SK-N-SH treated with all-trans-retinoic acid at 6 μM for 48 hours (cell line): ENCODE measurements around the gene KNDC1.

ENCODE experiments used
- ATAC-seq: fragments of 200-7000 bp; cut with Tn5 transposase; 3 replicates; pipeline ENCODE4 v1.9.1; 2020; ENCODE audit warnings: mild to moderate bottlenecking, moderate library complexity
- ARNTL ChIP-seq: fragments of 450-650 bp; formaldehyde crosslinking; IDR thresholded peaks from 2 replicates; pipeline ENCODE4 v1.5.0; 2020; ENCODE audit warnings: low read depth, mild to moderate bottlenecking, moderate library complexity, borderline replicate concordance
- BACH2 ChIP-seq: fragments of 250-450 bp; sonication (Bioruptor Pico); IDR thresholded peaks from 2 replicates; pipeline ENCODE4 v1.9.0; 2021; ENCODE audit warnings: mild to moderate bottlenecking, borderline replicate concordance
- ESRRG ChIP-seq: fragments of 250-450 bp; sonication (Bioruptor Pico); IDR thresholded peaks from 2 replicates; pipeline ENCODE4 v1.6.1; 2021; ENCODE audit warnings: mild to moderate bottlenecking
- GLIS3 ChIP-seq: fragments of 250-450 bp; sonication (Bioruptor Pico); IDR thresholded peaks from 2 replicates; pipeline ENCODE4 v1.5.0; 2020; ENCODE audit warnings: mild to moderate bottlenecking, moderate library complexity
- OSR1 ChIP-seq: fragments of 250-450 bp; sonication (Bioruptor Pico); IDR thresholded peaks from 2 replicates; pipeline ENCODE4 v1.8.0; 2022; ENCODE audit warnings: moderate library complexity, mild to moderate bottlenecking, inconsistent platforms
- PPARA ChIP-seq: fragments of 250-450 bp; sonication (Bioruptor Pico); IDR thresholded peaks from 2 replicates; pipeline ENCODE4 v1.5.0; 2020; ENCODE audit warnings: mild to moderate bottlenecking, borderline replicate concordance
- SNAI2 ChIP-seq: fragments of 250-450 bp; sonication (Bioruptor Pico); IDR thresholded peaks from 2 replicates; pipeline ENCODE4 v1.5.0; 2020; ENCODE audit warnings: mild to moderate bottlenecking, moderate library complexity
- TCF4 ChIP-seq: fragments of 250-450 bp; sonication (Bioruptor Pico); IDR thresholded peaks from 2 replicates; pipeline ENCODE4 v1.8.0; 2021; ENCODE audit warnings: mild to moderate bottlenecking, moderate library complexity, borderline replicate concordance
- TOX ChIP-seq: fragments of 250-450 bp; sonication (Bioruptor Pico); IDR thresholded peaks from 2 replicates; pipeline ENCODE4 v1.8.0; 2021; ENCODE audit warnings: mild to moderate bottlenecking, moderate library complexity, borderline replicate concordance
- ZC3H10 ChIP-seq: fragments of 250-450 bp; sonication (Bioruptor Pico); IDR thresholded peaks from 2 replicates; pipeline ENCODE4 v1.5.1; 2021; ENCODE audit warnings: mild to moderate bottlenecking, moderate library complexity
- ZFP3 ChIP-seq: fragments of 250-450 bp; sonication (Bioruptor Pico); IDR thresholded peaks from 2 replicates; pipeline ENCODE4 v1.5.0; 2020; ENCODE audit warnings: mild to moderate bottlenecking, moderate library complexity
- ZFP30 ChIP-seq: fragments of 450-650 bp; formaldehyde crosslinking; IDR thresholded peaks from 2 replicates; pipeline ENCODE4 v1.5.0; 2022; ENCODE audit warnings: mild to moderate bottlenecking, moderate library complexity
- ZNF565 ChIP-seq: fragments of 450-650 bp; formaldehyde crosslinking; conservative IDR thresholded peaks from 2 replicates; pipeline ENCODE4 v1.5.0; 2020; ENCODE audit warnings: low read depth, mild to moderate bottlenecking, moderate library complexity
- ZNF70 ChIP-seq: fragments of 450-650 bp; formaldehyde crosslinking; IDR thresholded peaks from 2 replicates; pipeline ENCODE4 v1.5.0; 2020; ENCODE audit warnings: mild to moderate bottlenecking, moderate library complexity
- ZNF8 ChIP-seq: fragments of 450-650 bp; formaldehyde crosslinking; IDR thresholded peaks from 2 replicates; pipeline ENCODE4 v1.5.0; 2020; ENCODE audit warnings: mild to moderate bottlenecking, moderate library complexity
- TF ChIP-seq, protein P1 (sequence below): fragments of 250-450 bp; sonication (Bioruptor Pico); IDR thresholded peaks from 2 replicates; pipeline ENCODE4 v1.5.1; 2021; ENCODE audit warnings: mild to moderate bottlenecking, moderate library complexity
- TF ChIP-seq, protein P2 (sequence below): fragments of 250-450 bp; sonication (Bioruptor Pico); IDR thresholded peaks from 2 replicates; pipeline ENCODE4 v1.8.0; 2020; ENCODE audit warnings: mild to moderate bottlenecking, moderate library complexity, borderline replicate concordance
- TF ChIP-seq, protein P3 (sequence below): fragments of 250-450 bp; sonication (Bioruptor Pico); IDR thresholded peaks from 2 replicates; pipeline ENCODE4 v1.5.1; 2020; ENCODE audit warnings: low read depth, mild to moderate bottlenecking, moderate library complexity
- TF ChIP-seq, protein P4 (sequence below): fragments of 250-450 bp; sonication (Bioruptor Pico); IDR thresholded peaks from 2 replicates; pipeline ENCODE4 v1.8.0; 2021; ENCODE audit warnings: low read depth, mild to moderate bottlenecking, moderate library complexity, borderline replicate concordance
- TF ChIP-seq, protein P5 (sequence below): fragments of 250-450 bp; sonication (Bioruptor Pico); IDR thresholded peaks from 2 replicates; pipeline ENCODE4 v1.5.0; 2020; ENCODE audit warnings: mild to moderate bottlenecking, moderate library complexity

The KNDC1 gene

DNA sequence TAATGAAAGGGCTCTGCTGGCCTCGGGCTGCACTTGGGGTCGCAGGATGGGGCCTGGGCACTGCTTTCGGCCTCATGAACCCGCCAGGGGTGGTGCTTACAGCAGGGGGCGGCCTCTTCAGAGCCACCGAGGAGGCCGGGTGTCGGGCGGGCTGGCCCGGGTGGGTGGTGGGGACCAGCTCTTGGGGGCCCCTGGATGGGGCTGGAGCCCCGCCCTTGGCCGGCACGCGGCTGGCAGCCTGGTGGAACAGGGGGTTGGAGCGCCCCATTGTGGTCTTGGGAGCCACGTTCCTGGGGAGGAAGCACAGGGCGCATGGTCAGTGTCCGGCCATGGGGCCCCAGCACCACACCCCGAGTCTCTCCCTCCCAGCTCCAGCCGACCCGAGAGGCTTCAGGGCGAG lies 107.8 kb downstream of the KNDC1 start:
- ATAC-seq = no peak
- TF ChIP-seq ZC3H10 = no peak
- no peak for TF ChIP-seq ZNF70
- TF ChIP-seq ZFP30 (CRISPR knock-in tag) = no peak
- TF ChIP-seq, protein P1, sequence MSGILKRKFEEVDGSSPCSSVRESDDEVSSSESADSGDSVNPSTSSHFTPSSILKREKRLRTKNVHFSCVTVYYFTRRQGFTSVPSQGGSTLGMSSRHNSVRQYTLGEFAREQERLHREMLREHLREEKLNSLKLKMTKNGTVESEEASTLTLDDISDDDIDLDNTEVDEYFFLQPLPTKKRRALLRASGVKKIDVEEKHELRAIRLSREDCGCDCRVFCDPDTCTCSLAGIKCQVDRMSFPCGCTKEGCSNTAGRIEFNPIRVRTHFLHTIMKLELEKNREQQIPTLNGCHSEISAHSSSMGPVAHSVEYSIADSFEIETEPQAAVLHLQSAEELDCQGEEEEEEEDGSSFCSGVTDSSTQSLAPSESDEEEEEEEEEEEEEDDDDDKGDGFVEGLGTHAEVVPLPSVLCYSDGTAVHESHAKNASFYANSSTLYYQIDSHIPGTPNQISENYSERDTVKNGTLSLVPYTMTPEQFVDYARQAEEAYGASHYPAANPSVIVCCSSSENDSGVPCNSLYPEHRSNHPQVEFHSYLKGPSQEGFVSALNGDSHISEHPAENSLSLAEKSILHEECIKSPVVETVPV (CRISPR knock-in tag) = no peak
- TF ChIP-seq PPARA (CRISPR knock-in tag) = no peak
- no peak for TF ChIP-seq ESRRG (CRISPR knock-in tag)
- no peak for TF ChIP-seq TOX
- TF ChIP-seq, protein P2, sequence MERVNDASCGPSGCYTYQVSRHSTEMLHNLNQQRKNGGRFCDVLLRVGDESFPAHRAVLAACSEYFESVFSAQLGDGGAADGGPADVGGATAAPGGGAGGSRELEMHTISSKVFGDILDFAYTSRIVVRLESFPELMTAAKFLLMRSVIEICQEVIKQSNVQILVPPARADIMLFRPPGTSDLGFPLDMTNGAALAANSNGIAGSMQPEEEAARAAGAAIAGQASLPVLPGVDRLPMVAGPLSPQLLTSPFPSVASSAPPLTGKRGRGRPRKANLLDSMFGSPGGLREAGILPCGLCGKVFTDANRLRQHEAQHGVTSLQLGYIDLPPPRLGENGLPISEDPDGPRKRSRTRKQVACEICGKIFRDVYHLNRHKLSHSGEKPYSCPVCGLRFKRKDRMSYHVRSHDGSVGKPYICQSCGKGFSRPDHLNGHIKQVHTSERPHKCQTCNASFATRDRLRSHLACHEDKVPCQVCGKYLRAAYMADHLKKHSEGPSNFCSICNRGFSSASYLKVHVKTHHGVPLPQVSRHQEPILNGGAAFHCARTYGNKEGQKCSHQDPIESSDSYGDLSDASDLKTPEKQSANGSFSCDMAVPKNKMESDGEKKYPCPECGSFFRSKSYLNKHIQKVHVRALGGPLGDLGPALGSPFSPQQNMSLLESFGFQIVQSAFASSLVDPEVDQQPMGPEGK (CRISPR knock-in tag) = no peak
- TF ChIP-seq, protein P3, sequence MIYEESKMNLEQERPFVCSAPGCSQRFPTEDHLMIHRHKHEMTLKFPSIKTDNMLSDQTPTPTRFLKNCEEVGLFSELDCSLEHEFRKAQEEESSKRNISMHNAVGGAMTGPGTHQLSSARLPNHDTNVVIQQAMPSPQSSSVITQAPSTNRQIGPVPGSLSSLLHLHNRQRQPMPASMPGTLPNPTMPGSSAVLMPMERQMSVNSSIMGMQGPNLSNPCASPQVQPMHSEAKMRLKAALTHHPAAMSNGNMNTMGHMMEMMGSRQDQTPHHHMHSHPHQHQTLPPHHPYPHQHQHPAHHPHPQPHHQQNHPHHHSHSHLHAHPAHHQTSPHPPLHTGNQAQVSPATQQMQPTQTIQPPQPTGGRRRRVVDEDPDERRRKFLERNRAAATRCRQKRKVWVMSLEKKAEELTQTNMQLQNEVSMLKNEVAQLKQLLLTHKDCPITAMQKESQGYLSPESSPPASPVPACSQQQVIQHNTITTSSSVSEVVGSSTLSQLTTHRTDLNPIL (CRISPR knock-in tag) = no peak
- TF ChIP-seq TCF4 (CRISPR knock-in tag) = no peak
- no peak for TF ChIP-seq GLIS3 (CRISPR knock-in tag)
- TF ChIP-seq ZNF565 (CRISPR knock-in tag) = no peak
- TF ChIP-seq ARNTL (CRISPR knock-in tag) = no peak

DNA sequence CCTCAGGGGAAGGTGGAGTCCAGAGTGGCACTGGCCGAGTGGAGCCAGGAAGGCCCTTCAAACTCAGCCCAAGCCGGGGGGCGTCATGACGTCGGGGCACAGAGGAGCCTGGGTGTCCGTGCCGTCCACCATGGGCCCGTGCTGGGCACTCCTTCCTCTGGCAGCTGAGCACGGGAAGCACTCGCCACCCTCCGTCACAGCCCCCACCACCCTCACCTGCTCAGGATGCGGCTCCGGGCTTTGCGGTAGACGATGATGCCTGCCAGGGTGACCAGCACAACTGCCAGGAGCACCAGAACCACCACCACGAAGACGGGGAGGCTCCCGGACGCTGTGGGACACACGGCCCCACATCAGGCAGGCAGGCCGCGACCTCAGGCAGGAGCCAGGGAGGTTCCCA lies 108.5 kb downstream of the KNDC1 start:
- ATAC-seq = no peak
- TF ChIP-seq ZNF8 (CRISPR knock-in tag) (no peak), GLIS3 (CRISPR knock-in tag) (no peak), ZC3H10 (no peak), ESRRG (CRISPR knock-in tag) (no peak), ZNF565 (CRISPR knock-in tag) (no peak), PPARA (CRISPR knock-in tag) (no peak), TCF4 (CRISPR knock-in tag) (no peak), ZFP3 (CRISPR knock-in tag) (no peak), ARNTL (CRISPR knock-in tag) (no peak), SNAI2 (CRISPR knock-in tag) (no peak), OSR1 (CRISPR knock-in tag) (no peak), ZNF70 (no peak), ZFP30 (CRISPR knock-in tag) (no peak), BACH2 (CRISPR knock-in tag) (no peak)
- TF ChIP-seq, protein P2 (CRISPR knock-in tag) = no peak
- TF ChIP-seq, protein P1 (CRISPR knock-in tag) = no peak
- TF ChIP-seq, protein P4, sequence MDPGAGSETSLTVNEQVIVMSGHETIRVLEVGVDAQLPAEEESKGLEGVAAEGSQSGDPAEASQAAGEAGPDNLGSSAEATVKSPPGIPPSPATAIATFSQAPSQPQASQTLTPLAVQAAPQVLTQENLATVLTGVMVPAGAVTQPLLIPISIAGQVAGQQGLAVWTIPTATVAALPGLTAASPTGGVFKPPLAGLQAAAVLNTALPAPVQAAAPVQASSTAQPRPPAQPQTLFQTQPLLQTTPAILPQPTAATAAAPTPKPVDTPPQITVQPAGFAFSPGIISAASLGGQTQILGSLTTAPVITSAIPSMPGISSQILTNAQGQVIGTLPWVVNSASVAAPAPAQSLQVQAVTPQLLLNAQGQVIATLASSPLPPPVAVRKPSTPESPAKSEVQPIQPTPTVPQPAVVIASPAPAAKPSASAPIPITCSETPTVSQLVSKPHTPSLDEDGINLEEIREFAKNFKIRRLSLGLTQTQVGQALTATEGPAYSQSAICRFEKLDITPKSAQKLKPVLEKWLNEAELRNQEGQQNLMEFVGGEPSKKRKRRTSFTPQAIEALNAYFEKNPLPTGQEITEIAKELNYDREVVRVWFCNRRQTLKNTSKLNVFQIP = no peak
- TF ChIP-seq, protein P5, sequence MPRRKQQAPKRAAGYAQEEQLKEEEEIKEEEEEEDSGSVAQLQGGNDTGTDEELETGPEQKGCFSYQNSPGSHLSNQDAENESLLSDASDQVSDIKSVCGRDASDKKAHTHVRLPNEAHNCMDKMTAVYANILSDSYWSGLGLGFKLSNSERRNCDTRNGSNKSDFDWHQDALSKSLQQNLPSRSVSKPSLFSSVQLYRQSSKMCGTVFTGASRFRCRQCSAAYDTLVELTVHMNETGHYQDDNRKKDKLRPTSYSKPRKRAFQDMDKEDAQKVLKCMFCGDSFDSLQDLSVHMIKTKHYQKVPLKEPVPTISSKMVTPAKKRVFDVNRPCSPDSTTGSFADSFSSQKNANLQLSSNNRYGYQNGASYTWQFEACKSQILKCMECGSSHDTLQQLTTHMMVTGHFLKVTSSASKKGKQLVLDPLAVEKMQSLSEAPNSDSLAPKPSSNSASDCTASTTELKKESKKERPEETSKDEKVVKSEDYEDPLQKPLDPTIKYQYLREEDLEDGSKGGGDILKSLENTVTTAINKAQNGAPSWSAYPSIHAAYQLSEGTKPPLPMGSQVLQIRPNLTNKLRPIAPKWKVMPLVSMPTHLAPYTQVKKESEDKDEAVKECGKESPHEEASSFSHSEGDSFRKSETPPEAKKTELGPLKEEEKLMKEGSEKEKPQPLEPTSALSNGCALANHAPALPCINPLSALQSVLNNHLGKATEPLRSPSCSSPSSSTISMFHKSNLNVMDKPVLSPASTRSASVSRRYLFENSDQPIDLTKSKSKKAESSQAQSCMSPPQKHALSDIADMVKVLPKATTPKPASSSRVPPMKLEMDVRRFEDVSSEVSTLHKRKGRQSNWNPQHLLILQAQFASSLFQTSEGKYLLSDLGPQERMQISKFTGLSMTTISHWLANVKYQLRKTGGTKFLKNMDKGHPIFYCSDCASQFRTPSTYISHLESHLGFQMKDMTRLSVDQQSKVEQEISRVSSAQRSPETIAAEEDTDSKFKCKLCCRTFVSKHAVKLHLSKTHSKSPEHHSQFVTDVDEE (CRISPR knock-in tag) = no peak
